ENCODE data around the gene C1QTNF4. TPM values are rescaled to one million over a fixed set of nuclear protein-coding genes. Genes with fewer than 3 reads are reported as not detected.

The C1QTNF4 gene
- total and polyA plus RNA-seq, 10 of the 15 experiments (the other 5 are each of a cell fraction or from before 2014, with no cell fraction given): 0.06 TPM; not detected in 9

- TF ChIP-seq ELK1 (IDR thresholded peaks at IDR 0.05; ENCODE audit: low read depth, low read length) (no peak), ZBTB11 (CRISPR knock-in tag; IDR thresholded peaks at IDR 0.05) (no peak)
Observed at GRCh38 chr11:47611348-47611794, 17.2 kb upstream of the C1QTNF4 start (continued).

- Histone ChIP-seq H2AFZ (ENCODE audit: control insufficient read depth, low read depth, low read length) (no peak overlapping the region), H3K9me3 (replicated peaks; ENCODE audit: control insufficient read depth, insufficient read depth, low read length) (no peaks in the 10 kb centered on the region), H3K79me2 (ENCODE audit: control insufficient read depth, insufficient read depth, low read length) (no peaks in the 10 kb centered on the region), H3K36me3 (ENCODE audit: control insufficient read depth in 2 of 2, insufficient read depth in 2 of 2, low read length in 1 of 2) (no peaks in the 10 kb centered on the region), H3K4me3 (no peak overlapping the region), H3K27ac (ENCODE audit: control insufficient read depth, insufficient read depth) (no peak overlapping the region), H3K27me3 (replicated peaks in 1 of 2; ENCODE audit: control insufficient read depth in 2 of 2, insufficient read depth in 2 of 2, low read length in 1 of 2) (no peaks in the 10 kb centered on the region; a peak in 1 of 4 replicates), H3K4me1 (ENCODE audit: control insufficient read depth, insufficient read depth, low read length) (peaks cover 8% of the 10 kb centered on the region), H3K4me2 (ENCODE audit: control insufficient read depth, insufficient read depth) (no peak overlapping the region), H4K20me1 (ENCODE audit: control insufficient read depth, insufficient read depth) (no peaks in the 10 kb centered on the region), H3K9ac (ENCODE audit: control insufficient read depth, insufficient read depth, low read length) (no peak overlapping the region)
- 79% methylated on average over 3 of the region's 3 CpGs for WGBS (ENCODE audit: insufficient coverage, insufficient replicate concordance, low lambda C conversion rate, missing lambda C conversion rate)
- DNase-seq (ENCODE audit: low read depth, low spot score) (no peak), ATAC-seq (no peak), FAIRE-seq (no peak)
- BruUV-seq (replicated peaks): no TSS peak
- no peak for TF ChIP-seq MYC (IDR thresholded peaks at IDR 0.05; ENCODE audit: insufficient read depth, insufficient read length, insufficient replicate concordance, low read length, severe bottlenecking)
- TF ChIP-seq ZNF274 (IDR thresholded peaks at IDR 0.05; ENCODE audit: insufficient read depth, insufficient read length): no peak
- no peak for TF ChIP-seq ETV6 (conservative IDR thresholded peaks at IDR 0.05 in 1 of 2, IDR thresholded peaks at IDR 0.05 in 1 of 2; ENCODE audit: borderline replicate concordance in 1 of 2, low read depth in 1 of 2)
- no peak for TF ChIP-seq JUND (IDR thresholded peaks at IDR 0.05; ENCODE audit: low read depth, low read length)
- TF ChIP-seq BACH1 (IDR thresholded peaks at IDR 0.05; ENCODE audit: borderline replicate concordance): no peak
- TF ChIP-seq CEBPB (IDR thresholded peaks at IDR 0.05; ENCODE audit: borderline replicate concordance in 1 of 2, low read depth in 2 of 2, low read length in 2 of 2): no peak
- TF ChIP-seq MTA2 (IDR thresholded peaks at IDR 0.05; ENCODE audit: low read depth): no peak
- no peak for TF ChIP-seq NRF1 (conservative IDR thresholded peaks at IDR 0.05; ENCODE audit: low read depth, low read length)
- no peak for TF ChIP-seq NR2F1 (conservative IDR thresholded peaks at IDR 0.05)
- in situ Hi-C loops (cut with MboI) (no loop called here), intact Hi-C loops (cut with micrococcal nuclease; ENCODE audit: unreplicated experiment) (no loop called here)
- POLR2A ChIA-PET: interaction anchor here (0.5 kb wide), 1 partner anchor 111 kb away, joined by 3 read pairs; no protein-coding TSS in a partner anchor
- SMC1A ChIA-PET (ENCODE audit: uncharacterized antibody, unreplicated experiment): no interaction called here
- CTCF ChIA-PET: no interaction called here
- RAD21 ChIA-PET (ENCODE audit: unreplicated experiment): no interaction called here
Observed at GRCh38 chr11:47609675-47610074, 15.5 kb upstream of the C1QTNF4 start.
